ENCODE results near the gene SEMA4A. TPM values are rescaled to one million over a fixed set of nuclear protein-coding genes. Genes with fewer than 3 reads are reported as not detected.

Gene SEMA4A
- total and polyA plus RNA-seq, 9 of the 15 experiments (the other 6 are each of a cell fraction or from before 2014, with no cell fraction given) = 0.04 to 1.7 (median 0.45) TPM

DNA sequence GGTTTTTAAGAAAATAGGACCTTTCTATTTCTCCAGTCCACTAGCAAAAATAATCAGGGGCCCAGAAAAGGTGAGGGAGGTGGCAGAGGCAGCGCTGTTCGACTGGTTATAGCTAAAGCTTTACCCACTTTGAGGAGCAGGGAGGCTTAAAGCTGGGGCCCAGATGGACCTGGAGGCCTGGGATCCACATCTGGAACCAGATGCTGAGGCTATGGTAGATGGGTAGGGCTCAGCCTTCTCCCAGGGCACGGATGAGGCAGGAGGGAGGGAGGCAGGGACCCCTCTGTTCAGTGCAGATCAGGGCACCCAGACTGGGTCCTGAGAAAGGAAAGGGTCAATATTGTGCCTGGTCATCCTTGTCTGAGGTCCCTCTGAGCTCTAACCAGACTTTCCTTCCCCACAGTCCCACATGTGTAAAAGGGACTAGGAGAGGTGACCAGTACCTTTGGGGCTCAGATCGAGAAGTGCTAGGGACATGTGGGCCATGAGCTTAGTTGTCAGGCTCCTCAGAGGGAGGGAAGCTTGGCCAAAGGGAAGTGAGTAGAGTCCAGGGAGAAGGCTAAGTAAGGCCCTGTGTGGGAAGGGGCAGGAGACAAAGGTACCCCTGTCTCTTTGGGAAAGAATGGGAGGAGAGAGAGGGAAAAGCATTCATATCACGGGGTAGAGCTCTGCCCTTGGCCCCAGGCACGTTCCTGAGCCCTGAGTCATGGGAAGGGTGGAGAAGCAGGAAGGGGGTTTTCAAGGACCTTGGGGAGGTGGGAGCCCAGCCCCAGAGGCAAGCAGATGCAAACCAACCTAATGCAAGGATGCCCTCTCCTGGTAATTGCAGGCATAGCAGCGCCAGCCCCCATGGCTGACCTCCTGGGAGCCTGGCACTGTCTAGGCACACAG, 23.5 kb upstream of the SEMA4A start (continued):
- no peak for TF ChIP-seq ZC3H8 (IDR thresholded peaks at IDR 0.05)
- no peak for TF ChIP-seq HMG20A (CRISPR knock-in tag; conservative IDR thresholded peaks at IDR 0.05)
- no peak for TF ChIP-seq PTTG1 (tag; IDR thresholded peaks at IDR 0.05; ENCODE audit: low read depth)
- no peak for TF ChIP-seq ZC3H4 (CRISPR knock-in tag; IDR thresholded peaks at IDR 0.05; ENCODE audit: borderline replicate concordance)
- TF ChIP-seq HDGF (IDR thresholded peaks at IDR 0.05) = peak; percentile 97
- TF ChIP-seq MAFK (IDR thresholded peaks at IDR 0.05; ENCODE audit: low read length) = peak; percentile 12; the same call in 1 of the 2 replicates
- TF ChIP-seq, protein P1, sequence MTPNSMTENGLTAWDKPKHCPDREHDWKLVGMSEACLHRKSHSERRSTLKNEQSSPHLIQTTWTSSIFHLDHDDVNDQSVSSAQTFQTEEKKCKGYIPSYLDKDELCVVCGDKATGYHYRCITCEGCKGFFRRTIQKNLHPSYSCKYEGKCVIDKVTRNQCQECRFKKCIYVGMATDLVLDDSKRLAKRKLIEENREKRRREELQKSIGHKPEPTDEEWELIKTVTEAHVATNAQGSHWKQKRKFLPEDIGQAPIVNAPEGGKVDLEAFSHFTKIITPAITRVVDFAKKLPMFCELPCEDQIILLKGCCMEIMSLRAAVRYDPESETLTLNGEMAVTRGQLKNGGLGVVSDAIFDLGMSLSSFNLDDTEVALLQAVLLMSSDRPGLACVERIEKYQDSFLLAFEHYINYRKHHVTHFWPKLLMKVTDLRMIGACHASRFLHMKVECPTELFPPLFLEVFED (CRISPR knock-in tag; conservative IDR thresholded peaks at IDR 0.05) = peak; percentile 18; the same call in 1 of the 2 replicates
- TF ChIP-seq PHF21A (IDR thresholded peaks at IDR 0.05; ENCODE audit: borderline replicate concordance, low read depth) = 0 out of 2 replicates have a peak, but pooled peaks have one; percentile 34
- no peak for TF ChIP-seq HNRNPK (IDR thresholded peaks at IDR 0.05; ENCODE audit: low read depth, low read length, poor library complexity, severe bottlenecking)
- TF ChIP-seq MEF2D (tag; conservative IDR thresholded peaks at IDR 0.05; ENCODE audit: low read depth) = no peak
- TF ChIP-seq, protein P2, sequence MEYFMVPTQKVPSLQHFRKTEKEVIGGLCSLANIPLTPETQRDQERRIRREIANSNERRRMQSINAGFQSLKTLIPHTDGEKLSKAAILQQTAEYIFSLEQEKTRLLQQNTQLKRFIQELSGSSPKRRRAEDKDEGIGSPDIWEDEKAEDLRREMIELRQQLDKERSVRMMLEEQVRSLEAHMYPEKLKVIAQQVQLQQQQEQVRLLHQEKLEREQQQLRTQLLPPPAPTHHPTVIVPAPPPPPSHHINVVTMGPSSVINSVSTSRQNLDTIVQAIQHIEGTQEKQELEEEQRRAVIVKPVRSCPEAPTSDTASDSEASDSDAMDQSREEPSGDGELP (CRISPR knock-in tag; IDR thresholded peaks at IDR 0.05; ENCODE audit: borderline replicate concordance) = peak; percentile 62
- peak; percentile 42; the same call in 1 of the 2 replicates for TF ChIP-seq XRCC5 (IDR thresholded peaks at IDR 0.05; ENCODE audit: low read depth, low read length)
- TF ChIP-seq BRCA1 (IDR thresholded peaks at IDR 0.05) = no peak
- TF ChIP-seq BRCA1 (CRISPR knock-in tag; IDR thresholded peaks at IDR 0.05) = no peak
- no peak for TF ChIP-seq ZKSCAN1 (IDR thresholded peaks at IDR 0.05; ENCODE audit: low read depth, low read length)
- TF ChIP-seq CC2D1A (IDR thresholded peaks at IDR 0.05) = peak; percentile 92
- 0 out of 2 replicates have a peak, but pooled peaks have one; percentile 55 for TF ChIP-seq GATAD2A (IDR thresholded peaks at IDR 0.05)
- no peak for TF ChIP-seq ZNF431 (CRISPR knock-in tag; IDR thresholded peaks at IDR 0.05)
- peak; percentile 99 for TF ChIP-seq SMC3 (conservative IDR thresholded peaks at IDR 0.05; ENCODE audit: insufficient read depth, low read depth, low read length)
- peak; percentile 50 for TF ChIP-seq ATF7 (IDR thresholded peaks at IDR 0.05)
- TF ChIP-seq, protein P3, sequence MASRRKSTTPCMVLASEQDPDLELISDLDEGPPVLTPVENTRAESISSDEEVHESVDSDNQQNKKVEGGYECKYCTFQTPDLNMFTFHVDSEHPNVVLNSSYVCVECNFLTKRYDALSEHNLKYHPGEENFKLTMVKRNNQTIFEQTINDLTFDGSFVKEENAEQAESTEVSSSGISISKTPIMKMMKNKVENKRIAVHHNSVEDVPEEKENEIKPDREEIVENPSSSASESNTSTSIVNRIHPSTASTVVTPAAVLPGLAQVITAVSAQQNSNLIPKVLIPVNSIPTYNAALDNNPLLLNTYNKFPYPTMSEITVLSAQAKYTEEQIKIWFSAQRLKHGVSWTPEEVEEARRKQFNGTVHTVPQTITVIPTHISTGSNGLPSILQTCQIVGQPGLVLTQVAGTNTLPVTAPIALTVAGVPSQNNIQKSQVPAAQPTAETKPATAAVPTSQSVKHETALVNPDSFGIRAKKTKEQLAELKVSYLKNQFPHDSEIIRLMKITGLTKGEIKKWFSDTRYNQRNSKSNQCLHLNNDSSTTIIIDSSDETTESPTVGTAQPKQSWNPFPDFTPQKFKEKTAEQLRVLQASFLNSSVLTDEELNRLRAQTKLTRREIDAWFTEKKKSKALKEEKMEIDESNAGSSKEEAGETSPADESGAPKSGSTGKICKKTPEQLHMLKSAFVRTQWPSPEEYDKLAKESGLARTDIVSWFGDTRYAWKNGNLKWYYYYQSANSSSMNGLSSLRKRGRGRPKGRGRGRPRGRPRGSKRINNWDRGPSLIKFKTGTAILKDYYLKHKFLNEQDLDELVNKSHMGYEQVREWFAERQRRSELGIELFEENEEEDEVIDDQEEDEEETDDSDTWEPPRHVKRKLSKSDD (conservative IDR thresholded peaks at IDR 0.05; ENCODE audit: low read length) = peak; percentile 55; the same call in 1 of the 2 replicates
- no peak for TF ChIP-seq ZNF3 (CRISPR knock-in tag; IDR thresholded peaks at IDR 0.05)
- TF ChIP-seq FOS (IDR thresholded peaks at IDR 0.05; ENCODE audit: extremely low read depth, insufficient read length) = peak; percentile 5
- no peak for TF ChIP-seq ZNF324 (CRISPR knock-in tag; IDR thresholded peaks at IDR 0.05)
- no peak for TF ChIP-seq SNIP1 (IDR thresholded peaks at IDR 0.05; ENCODE audit: low read depth)
- peak; percentile 65 for TF ChIP-seq NFIC (IDR thresholded peaks at IDR 0.05)
